MCF 10A (cell line): ENCODE results near the gene KDM4B. TPM values are rescaled to one million over a fixed set of nuclear protein-coding genes. Genes with fewer than 3 reads are reported as not detected.

Source experiments
- BruUV-seq: library from RNA; stranded (reverse); fragments of 400-500 nt; replicated peaks from 2 replicates; lab custom pipeline; 2021; lab: Mats Ljungman, UMichigan
- CTCF ChIA-PET: fragments of 300-600 bp; sonication (Branson Sonifier 250); formaldehyde crosslinking; extraction: SDS; loops from one replicate; lab custom pipeline; 2021; ENCODE audit warnings: antibody characterized with exemption, inconsistent platforms; lab: Yijun Ruan, JAX
- POLR2A ChIA-PET: fragments of 300-600, 350-650 bp; sonication (Branson Sonifier 250); formaldehyde crosslinking; extraction: SDS; loops from one replicate; lab custom pipeline; 2020; ENCODE audit warnings: antibody characterized with exemption, inconsistent platforms; lab: Yijun Ruan, JAX
- DNase-seq: peaks from one replicate; pipeline ENCODE4 v3.0.0-alpha.2; 2018; ENCODE audit not compliant: unreplicated experiment
- H3K27ac Mint-ChIP-seq: one replicate; pipeline ENCODE4 v1.8.0; 2022; ENCODE audit warnings: mild to moderate bottlenecking, low read depth, mixed read lengths; ENCODE audit not compliant: unreplicated experiment
- H3K27me3 Mint-ChIP-seq: one replicate; pipeline ENCODE4 v1.8.0; 2022; ENCODE audit warnings: mixed read lengths; ENCODE audit not compliant: insufficient read depth, unreplicated experiment
- H3K36me3 Mint-ChIP-seq: one replicate; pipeline ENCODE4 v1.8.0; 2022; ENCODE audit warnings: mild to moderate bottlenecking, moderate library complexity, mixed read lengths; ENCODE audit not compliant: insufficient read depth, unreplicated experiment
- H3K4me1 Mint-ChIP-seq: one replicate; pipeline ENCODE4 v1.8.0; 2022; ENCODE audit warnings: mixed read lengths; ENCODE audit not compliant: insufficient read depth, unreplicated experiment
- H3K4me3 Mint-ChIP-seq: one replicate; pipeline ENCODE4 v1.8.0; 2022; ENCODE audit warnings: mild to moderate bottlenecking, moderate library complexity, mixed read lengths; ENCODE audit not compliant: unreplicated experiment
- H3K9me3 Mint-ChIP-seq: one replicate; pipeline ENCODE4 v1.8.0; 2022; ENCODE audit warnings: mixed read lengths; ENCODE audit not compliant: unreplicated experiment
- intact Hi-C: fragments of 100-400 bp; cut with micrococcal nuclease; formaldehyde crosslinking; loops from 2 replicates; pipeline ENCODE4 v1.14.1; 2022
- total RNA-seq: library from RNA; stranded (reverse); gene quantifications from 2 replicates; pipeline ENCODE4 v1.2.3, GENCODE V29; 2022
- TF ChIP-seq, protein P1 (sequence below): fragments of 200-600 bp; IDR thresholded peaks from one replicate; pipeline ENCODE4 v1.8.0; 2022; ENCODE audit warnings: antibody characterized with exemption, mild to moderate bottlenecking; ENCODE audit not compliant: unreplicated experiment

Gene KDM4B
- total RNA-seq, 1 experiment from 2014 or later: 34.4 TPM

DNA sequence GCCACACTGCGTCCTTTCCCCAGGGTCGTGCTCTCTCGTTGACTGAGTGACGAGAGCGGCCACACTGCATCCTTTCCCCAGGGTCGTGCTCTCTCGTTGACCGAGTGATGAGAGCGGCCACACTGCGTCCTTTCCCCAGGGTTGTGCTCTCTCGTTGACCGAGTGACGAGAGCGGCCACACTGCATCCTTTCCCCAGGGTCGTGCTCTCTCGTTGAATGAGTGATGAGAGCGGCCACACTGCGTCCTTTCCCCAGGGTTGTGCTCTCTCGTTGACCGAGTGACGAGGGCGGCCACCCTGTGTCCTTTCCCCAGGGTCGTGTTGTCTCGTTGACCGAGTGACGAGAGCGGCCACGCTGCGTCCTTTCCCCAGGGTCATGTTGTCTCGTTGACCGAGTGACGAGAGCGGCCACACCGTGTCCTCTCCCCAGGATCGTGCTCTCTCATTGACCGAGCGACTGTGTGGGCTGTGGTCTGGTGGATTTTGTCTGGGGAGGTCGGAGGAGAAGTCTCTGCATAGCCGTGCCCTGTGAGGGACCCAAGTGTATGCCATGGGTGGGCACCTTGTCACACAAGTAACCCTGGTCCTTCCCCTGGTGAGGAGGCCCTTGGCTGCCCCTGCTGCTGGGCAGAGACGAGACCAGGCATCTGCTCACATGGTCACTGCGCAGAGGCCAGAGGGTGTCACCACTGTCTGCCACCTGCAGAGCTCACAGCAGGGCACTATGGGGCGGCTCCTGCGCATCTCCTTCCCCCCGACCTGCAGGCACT lies 107.7 kb downstream of the KDM4B start:
- no peaks in the 10 kb centered on the region for H3K4me1 Mint-ChIP-seq
- BruUV-seq: no TSS peak
- ChIA-PET POLR2A (no interaction called here), CTCF (no interaction called here)
- peaks cover 67% of the 10 kb centered on the region for H3K36me3 Mint-ChIP-seq
- no peak for DNase-seq
- no peak overlapping the region for H3K27ac Mint-ChIP-seq
- no peaks in the 10 kb centered on the region for H3K27me3 Mint-ChIP-seq
- no peaks in the 10 kb centered on the region for H3K9me3 Mint-ChIP-seq
- TF ChIP-seq, protein P1, sequence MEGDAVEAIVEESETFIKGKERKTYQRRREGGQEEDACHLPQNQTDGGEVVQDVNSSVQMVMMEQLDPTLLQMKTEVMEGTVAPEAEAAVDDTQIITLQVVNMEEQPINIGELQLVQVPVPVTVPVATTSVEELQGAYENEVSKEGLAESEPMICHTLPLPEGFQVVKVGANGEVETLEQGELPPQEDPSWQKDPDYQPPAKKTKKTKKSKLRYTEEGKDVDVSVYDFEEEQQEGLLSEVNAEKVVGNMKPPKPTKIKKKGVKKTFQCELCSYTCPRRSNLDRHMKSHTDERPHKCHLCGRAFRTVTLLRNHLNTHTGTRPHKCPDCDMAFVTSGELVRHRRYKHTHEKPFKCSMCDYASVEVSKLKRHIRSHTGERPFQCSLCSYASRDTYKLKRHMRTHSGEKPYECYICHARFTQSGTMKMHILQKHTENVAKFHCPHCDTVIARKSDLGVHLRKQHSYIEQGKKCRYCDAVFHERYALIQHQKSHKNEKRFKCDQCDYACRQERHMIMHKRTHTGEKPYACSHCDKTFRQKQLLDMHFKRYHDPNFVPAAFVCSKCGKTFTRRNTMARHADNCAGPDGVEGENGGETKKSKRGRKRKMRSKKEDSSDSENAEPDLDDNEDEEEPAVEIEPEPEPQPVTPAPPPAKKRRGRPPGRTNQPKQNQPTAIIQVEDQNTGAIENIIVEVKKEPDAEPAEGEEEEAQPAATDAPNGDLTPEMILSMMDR: no peak
- intact Hi-C loops: no loop called here
- H3K4me3 Mint-ChIP-seq: no peak overlapping the region

DNA sequence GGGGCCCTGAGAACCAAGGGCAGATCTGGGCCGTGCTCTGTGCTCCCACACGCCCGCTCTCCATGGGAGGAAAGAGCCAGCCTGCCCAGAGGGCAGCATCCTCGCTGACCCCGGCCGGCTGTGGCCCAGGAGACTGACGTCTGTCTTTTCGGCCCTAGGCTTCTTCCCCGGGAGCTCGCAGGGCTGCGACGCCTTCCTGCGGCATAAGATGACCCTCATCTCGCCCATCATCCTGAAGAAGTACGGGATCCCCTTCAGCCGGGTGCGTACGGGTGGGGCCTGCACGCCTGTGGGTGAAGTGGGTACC lies 108.2 kb downstream of the KDM4B start:
- H3K27ac Mint-ChIP-seq: no peak overlapping the region
- no peaks in the 10 kb centered on the region for H3K9me3 Mint-ChIP-seq
- no peak overlapping the region for H3K4me3 Mint-ChIP-seq
- intact Hi-C loops: no loop called here
- CTCF ChIA-PET: no interaction called here
- POLR2A ChIA-PET: no interaction called here
- DNase-seq: no peak
- peaks cover 67% of the 10 kb centered on the region for H3K36me3 Mint-ChIP-seq
- H3K4me1 Mint-ChIP-seq: no peaks in the 10 kb centered on the region
- no TSS peak for BruUV-seq
- TF ChIP-seq, protein P1: no peak
- no peaks in the 10 kb centered on the region for H3K27me3 Mint-ChIP-seq

DNA sequence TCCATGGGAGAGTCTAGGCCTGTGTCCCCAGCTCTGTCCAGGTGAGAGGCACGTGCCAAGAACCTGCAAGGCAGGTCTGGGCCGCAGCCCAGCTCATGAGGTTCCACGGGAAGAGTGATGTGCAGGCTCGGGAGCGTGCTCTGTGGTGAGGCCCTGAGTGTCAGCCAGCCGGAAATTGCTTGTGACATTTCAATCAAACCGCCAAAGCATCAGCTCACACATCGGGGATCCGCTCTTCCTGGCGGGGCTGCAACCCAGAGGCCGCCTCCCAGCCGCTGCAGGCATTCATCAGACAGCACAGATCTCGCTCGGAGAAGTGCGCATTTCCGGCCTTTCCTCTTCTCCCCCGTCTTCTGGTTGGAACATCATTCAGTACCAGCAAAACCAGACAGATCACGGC lies 109.3 kb downstream of the KDM4B start:
- no peak overlapping the region for H3K27ac Mint-ChIP-seq
- POLR2A ChIA-PET: no interaction called here

DNA sequence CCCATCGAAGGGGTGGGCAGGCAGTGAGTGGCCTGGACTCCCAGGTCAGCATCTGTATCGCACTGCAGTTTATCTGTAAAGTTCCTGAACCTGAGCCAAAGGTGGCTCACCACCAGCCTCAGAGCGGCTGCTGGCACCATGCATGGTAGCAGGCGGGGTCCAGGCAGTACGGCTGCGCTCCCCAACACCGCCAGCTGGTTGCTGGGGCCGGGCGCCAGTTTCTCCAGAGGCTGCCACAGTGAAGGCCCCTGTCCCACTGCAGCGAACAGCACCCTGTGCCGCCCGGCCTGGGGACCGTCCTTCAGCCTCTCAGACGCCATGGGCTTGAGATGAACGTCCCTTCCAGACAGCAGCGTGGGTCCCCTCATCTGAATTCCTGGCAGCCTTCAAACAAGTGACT lies 109.8 kb downstream of the KDM4B start:
- ChIA-PET POLR2A (interaction anchor here (0.7 kb wide), 1 partner anchor 25 kb away, joined by 3 read pairs; no protein-coding TSS in a partner anchor), CTCF (no interaction called here)
- intact Hi-C loops: no loop called here
- no peaks in the 10 kb centered on the region for H3K4me1 Mint-ChIP-seq
- TF ChIP-seq, protein P1: no peak
- H3K4me3 Mint-ChIP-seq: no peak overlapping the region
- H3K36me3 Mint-ChIP-seq: peaks cover 62% of the 10 kb centered on the region
- no peaks in the 10 kb centered on the region for H3K27me3 Mint-ChIP-seq
- BruUV-seq: no TSS peak
- DNase-seq: no peak
- H3K27ac Mint-ChIP-seq: no peak overlapping the region
- H3K9me3 Mint-ChIP-seq: no peaks in the 10 kb centered on the region

More for the DNA sequence above, 109.3 kb downstream of the KDM4B start:
- intact Hi-C loops: no loop called here
- no TSS peak for BruUV-seq
- H3K9me3 Mint-ChIP-seq: no peaks in the 10 kb centered on the region
- no peak for DNase-seq
- H3K27me3 Mint-ChIP-seq: no peaks in the 10 kb centered on the region
- TF ChIP-seq, protein P1: no peak
- peaks cover 64% of the 10 kb centered on the region for H3K36me3 Mint-ChIP-seq
- H3K4me3 Mint-ChIP-seq: no peak overlapping the region
- H3K4me1 Mint-ChIP-seq: no peaks in the 10 kb centered on the region
- CTCF ChIA-PET: interaction anchor here (0.7 kb wide), 1 partner anchor 30 kb away, joined by 3 read pairs; no protein-coding TSS in a partner anchor
